SU-DHL-6 (cell line): ENCODE measurements around the gene FGFRL1.

Experiments
- CTCF ChIP-seq: fragments of 200-600 bp; sonication (generic); IDR thresholded peaks from one replicate; pipeline ENCODE4 v1.5.1; 2017; ENCODE audit warnings: antibody characterized with exemption, mild to moderate bottlenecking, low read length, moderate library complexity; ENCODE audit not compliant: insufficient read depth, poor library complexity, severe bottlenecking
- EZH2phosphoT487 ChIP-seq: fragments of 200-600 bp; sonication (generic), shearing (Covaris generic); conservative IDR thresholded peaks from 2 replicates; pipeline ENCODE4 v1.6.1; 2018; ENCODE audit warnings: mild to moderate bottlenecking, antibody characterized with exemption, low read length, moderate library complexity, mixed read lengths

- TF ChIP-seq CTCF (no peak), EZH2phosphoT487 (no peak)
These were observed 10.1 kb downstream of the FGFRL1 start for GRCh38 chr4:1021386-1022050.
